Loucy (cell line): ENCODE data around the gene GNGT1.

ENCODE experiments used
- CTCF ChIP-seq: fragments of 200-600 bp; sonication (generic); conservative IDR thresholded peaks from 2 replicates; pipeline ENCODE4 v1.5.1; 2014; ENCODE audit warnings: mild to moderate bottlenecking, antibody characterized with exemption, low read length
- EZH2phosphoT487 ChIP-seq: fragments of 200-600 bp; IDR thresholded peaks from 2 replicates; pipeline ENCODE4 v1.6.1; 2018; ENCODE audit warnings: antibody characterized with exemption, mild to moderate bottlenecking, moderate library complexity, borderline replicate concordance

GRCh38 chr7:93958651-93959050 lies 52.3 kb downstream of the GNGT1 start:
- no peak for TF ChIP-seq CTCF
- TF ChIP-seq EZH2phosphoT487: no peak
